Measurements from ENCODE around the gene APBA2.

DNA sequence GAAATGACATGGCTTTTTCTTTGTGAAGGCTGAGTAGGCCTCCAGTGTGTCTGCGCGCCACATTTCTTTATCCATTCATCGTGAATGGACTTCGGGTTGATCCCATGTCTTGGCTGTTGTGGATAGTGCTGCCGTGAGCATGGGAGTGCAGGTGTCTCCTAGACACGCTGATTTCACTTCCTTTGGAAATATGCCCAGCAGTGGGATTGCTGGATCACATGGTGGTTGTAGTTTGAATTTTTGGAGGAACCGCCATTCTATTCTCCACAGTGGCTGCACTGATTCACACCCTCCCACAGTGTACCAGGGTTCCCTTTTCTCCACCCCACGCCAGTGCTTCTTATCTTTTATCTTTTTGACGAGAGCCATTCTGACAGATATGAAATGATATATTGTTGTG is 212.2 kb downstream of the APBA2 start:
- TF ChIP-seq, protein P1, sequence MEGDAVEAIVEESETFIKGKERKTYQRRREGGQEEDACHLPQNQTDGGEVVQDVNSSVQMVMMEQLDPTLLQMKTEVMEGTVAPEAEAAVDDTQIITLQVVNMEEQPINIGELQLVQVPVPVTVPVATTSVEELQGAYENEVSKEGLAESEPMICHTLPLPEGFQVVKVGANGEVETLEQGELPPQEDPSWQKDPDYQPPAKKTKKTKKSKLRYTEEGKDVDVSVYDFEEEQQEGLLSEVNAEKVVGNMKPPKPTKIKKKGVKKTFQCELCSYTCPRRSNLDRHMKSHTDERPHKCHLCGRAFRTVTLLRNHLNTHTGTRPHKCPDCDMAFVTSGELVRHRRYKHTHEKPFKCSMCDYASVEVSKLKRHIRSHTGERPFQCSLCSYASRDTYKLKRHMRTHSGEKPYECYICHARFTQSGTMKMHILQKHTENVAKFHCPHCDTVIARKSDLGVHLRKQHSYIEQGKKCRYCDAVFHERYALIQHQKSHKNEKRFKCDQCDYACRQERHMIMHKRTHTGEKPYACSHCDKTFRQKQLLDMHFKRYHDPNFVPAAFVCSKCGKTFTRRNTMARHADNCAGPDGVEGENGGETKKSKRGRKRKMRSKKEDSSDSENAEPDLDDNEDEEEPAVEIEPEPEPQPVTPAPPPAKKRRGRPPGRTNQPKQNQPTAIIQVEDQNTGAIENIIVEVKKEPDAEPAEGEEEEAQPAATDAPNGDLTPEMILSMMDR (conservative IDR thresholded peaks at IDR 0.05; ENCODE audit: low read length) = no peak
- no peak for TF ChIP-seq EZH2phosphoT487 (IDR thresholded peaks at IDR 0.05; ENCODE audit: borderline replicate concordance)
